HepG2 (cell line): ENCODE results near the gene PTCD3. TPM values are rescaled to one million over a fixed set of nuclear protein-coding genes. Genes with fewer than 3 reads are reported as not detected.

Experiments
- ATF4 ChIP-seq, 2 experiments: fragments of 450-650 bp in 1 of 2; sonication (generic) in 1 of 2; formaldehyde crosslinking; IDR thresholded peaks; 2 replicates each; pipeline versions ENCODE4 v1.5.0 to v1.8.0; 2020 to 2022; ENCODE audit warnings: mild to moderate bottlenecking in 1 of 2, missing genetic modification reagents in 1 of 2
- ATM ChIP-seq: fragments of 450-650 bp; IDR thresholded peaks from 2 replicates; pipeline ENCODE4 v1.7.1; 2017; ENCODE audit warnings: mild to moderate bottlenecking, borderline replicate concordance
- BCLAF1 ChIP-seq: fragments of 450-650 bp; IDR thresholded peaks from 2 replicates; pipeline ENCODE4 v1.6.1; 2017; ENCODE audit warnings: mild to moderate bottlenecking
- EHMT2 ChIP-seq: fragments of 200-600 bp; sonication (generic); IDR thresholded peaks from 2 replicates; pipeline ENCODE4 v1.7.0; 2017; ENCODE audit warnings: antibody characterized with exemption, low read depth, low read length, borderline replicate concordance
- FOXJ3 ChIP-seq: sonication (generic); formaldehyde crosslinking; IDR thresholded peaks from 2 replicates; pipeline ENCODE4 v1.4.0; 2020; ENCODE audit warnings: missing genetic modification reagents, mild to moderate bottlenecking, borderline replicate concordance
- HDAC6 ChIP-seq: fragments of 200-600 bp; sonication (generic); IDR thresholded peaks from 2 replicates; pipeline ENCODE4 v1.7.0; 2017; ENCODE audit warnings: mild to moderate bottlenecking, antibody characterized with exemption, low read length, low read depth
- HHEX ChIP-seq: IDR thresholded peaks from 2 replicates; pipeline ENCODE4 v1.6.1; 2016; ENCODE audit warnings: control low read depth
- IRF9 ChIP-seq: sonication (generic); formaldehyde crosslinking; IDR thresholded peaks from 2 replicates; pipeline ENCODE4 v1.8.0; 2022; ENCODE audit warnings: missing genetic modification reagents, mild to moderate bottlenecking, borderline replicate concordance
- MLLT10 ChIP-seq: sonication (generic); formaldehyde crosslinking; IDR thresholded peaks from 2 replicates; pipeline ENCODE4 v1.4.0; 2020; ENCODE audit warnings: missing genetic modification reagents
- MLXIP ChIP-seq: sonication (generic); formaldehyde crosslinking; IDR thresholded peaks from 2 replicates; pipeline ENCODE4 v1.9.0; 2021; ENCODE audit warnings: missing genetic modification reagents, borderline replicate concordance
- NCOR1 ChIP-seq: fragments of 200-600 bp; sonication (generic); IDR thresholded peaks from 2 replicates; pipeline ENCODE4 v1.7.0; 2017; ENCODE audit warnings: antibody characterized with exemption, low read length, borderline replicate concordance
- NKX3-1 ChIP-seq: sonication (generic); formaldehyde crosslinking; IDR thresholded peaks from 2 replicates; pipeline ENCODE4 v1.5.0; 2020; ENCODE audit warnings: missing genetic modification reagents
- PAWR ChIP-seq: sonication (generic); formaldehyde crosslinking; IDR thresholded peaks from 2 replicates; pipeline ENCODE4 v1.4.0; 2020; ENCODE audit warnings: missing genetic modification reagents, mild to moderate bottlenecking, borderline replicate concordance
- POLR2AphosphoS5 ChIP-seq: IDR thresholded peaks from 2 replicates; pipeline ENCODE4 v1.6.1; 2012; ENCODE audit warnings: low read depth, low read length
- PTBP1 ChIP-seq: fragments of 200-400 bp; formaldehyde crosslinking; IDR thresholded peaks from 2 replicates; pipeline ENCODE4 v1.6.1; 2018; ENCODE audit warnings: low read length, low read depth; ENCODE audit not compliant: poor library complexity, severe bottlenecking
- RFX1 ChIP-seq: fragments of 450-650 bp; IDR thresholded peaks from 2 replicates; pipeline ENCODE4 v1.6.1; 2017
- SOX5 ChIP-seq: IDR thresholded peaks from 2 replicates; pipeline ENCODE4 v1.6.1; 2016; ENCODE audit warnings: borderline replicate concordance
- ZNF224 ChIP-seq: sonication (generic); formaldehyde crosslinking; IDR thresholded peaks from 2 replicates; pipeline ENCODE4 v1.5.0; 2020; ENCODE audit warnings: mild to moderate bottlenecking, missing genetic modification reagents
- ZNF329 ChIP-seq: sonication (generic); formaldehyde crosslinking; IDR thresholded peaks from 2 replicates; pipeline ENCODE4 v1.9.0; 2021; ENCODE audit warnings: low read depth, mild to moderate bottlenecking, missing genetic modification reagents
- ZNF567 ChIP-seq: sonication (generic); formaldehyde crosslinking; IDR thresholded peaks from 2 replicates; pipeline ENCODE4 v1.8.1; 2023; ENCODE audit warnings: mild to moderate bottlenecking, missing genetic modification reagents, borderline replicate concordance
- ZNF615 ChIP-seq: sonication (generic); formaldehyde crosslinking; IDR thresholded peaks from 2 replicates; pipeline ENCODE4 v1.5.0; 2020; ENCODE audit warnings: mild to moderate bottlenecking, missing genetic modification reagents, borderline replicate concordance
- ZNF773 ChIP-seq: sonication (generic); formaldehyde crosslinking; IDR thresholded peaks from 2 replicates; pipeline ENCODE4 v1.4.0; 2020; ENCODE audit warnings: missing genetic modification reagents, borderline replicate concordance
- polyA plus RNA-seq, 8 experiments: library from polyadenylated mRNA; depleted of rRNA in 3 of 8; stranded (reverse) in 7 of 8; unstranded in 1 of 8; fragments of >200 nt; fragmentation: Illumina TruSeq in 4 of 8; extraction: Trizol in 4 of 8; gene quantifications; 2 replicates each; pipeline versions ENCODE4 v1.2.1 to v1.2.3, GENCODE V29; 2011 to 2016; ENCODE audit warnings: low read depth in 4 of 8, missing spikeins in 1 of 8, mixed read lengths in 1 of 8; ENCODE audit not compliant: insufficient read depth in 1 of 8
- total RNA-seq, 5 experiments: library from RNA; depleted of rRNA; stranded (reverse); fragments of >200 nt; fragmentation: Illumina TruSeq; extraction: Trizol; gene quantifications; 2 replicates each; pipeline ENCODE4 v1.2.3, GENCODE V29; 2016; ENCODE audit warnings: low read depth in 1 of 5

The PTCD3 gene
- total and polyA plus RNA-seq, 2 of the 13 experiments (the other 11 are each of a cell fraction or from before 2014, with no cell fraction given) = 124 to 309 TPM

GRCh38 chr2:86105252-86105968 lies 625 bp upstream of the PTCD3 start, which contains the start of gene POLR1A (continued):
- TF ChIP-seq IRF9 (CRISPR knock-in tag) (peak; percentile 67; the same call in 1 of the 2 replicates), NCOR1 (no peak), NKX3-1 (CRISPR knock-in tag) (no peak; the same call in 1 of the 2 replicates), MLXIP (no peak), ZNF567 (no peak), SOX5 (CRISPR knock-in tag) (0 out of 2 replicates have a peak, but pooled peaks have one; percentile 4), RFX1 (no peak), PTBP1 (no peak), HDAC6 (no peak; the same call in 1 of the 2 replicates), ZNF615 (no peak), POLR2AphosphoS5 (no peak; the same call in 1 of the 2 replicates), MLLT10 (CRISPR knock-in tag) (no peak), ZNF773 (CRISPR knock-in tag) (no peak), BCLAF1 (no peak), HHEX (CRISPR knock-in tag) (no peak), ATF4 (CRISPR knock-in tag; IDR thresholded peaks at IDR 0.05) (no peak), ATM (no peak), FOXJ3 (CRISPR knock-in tag) (no peak), ZNF224 (CRISPR knock-in tag) (no peak), ZNF329 (no peak), EHMT2 (peak; percentile 64; the same call in 1 of the 2 replicates), PAWR (no peak)
